Neural progenitor cell (in vitro differentiated cells): Measurements from ENCODE around the gene SLC25A12. TPM values are rescaled to one million over a fixed set of nuclear protein-coding genes. Genes with fewer than 3 reads are reported as not detected.

Experiments
- DNase-seq: peaks from one replicate; pipeline ENCODE4 v3.0.0-alpha.2; 2016; ENCODE audit warnings: low spot score
- H2AFZ ChIP-seq: fragments of 200-600 bp; sonication (generic); replicated peaks from 2 replicates; pipeline ENCODE4 v1.6.1; 2016; ENCODE audit warnings: antibody characterized with exemption
- H3F3A ChIP-seq: fragments of 200-600 bp; sonication (generic); 2 replicates; pipeline ENCODE4 v1.6.1; 2016; ENCODE audit warnings: antibody characterized with exemption, low read depth
- H3K27ac ChIP-seq: fragments of 200-600 bp; sonication (generic); 2 replicates; pipeline ENCODE4 v1.5.1; 2016; ENCODE audit warnings: mild to moderate bottlenecking
- H3K27me3 ChIP-seq: fragments of 200-600 bp; sonication (generic); 2 replicates; pipeline ENCODE4 v1.6.1; 2016; ENCODE audit warnings: mild to moderate bottlenecking, moderate library complexity
- H3K36me3 ChIP-seq: fragments of 200-600 bp; sonication (generic); 2 replicates; pipeline ENCODE4 v1.5.1; 2016
- H3K4me1 ChIP-seq: fragments of 200-600 bp; sonication (generic); 2 replicates; pipeline ENCODE4 v1.6.1; 2016; ENCODE audit warnings: mixed run types
- H3K4me2 ChIP-seq: fragments of 200-600 bp; sonication (generic); 2 replicates; pipeline ENCODE4 v1.6.1; 2016
- H3K4me3 ChIP-seq: fragments of 200-600 bp; sonication (generic); 2 replicates; pipeline ENCODE4 v1.5.1; 2016
- H3K79me2 ChIP-seq: fragments of 200-600 bp; sonication (generic); 2 replicates; pipeline ENCODE4 v1.6.1; 2016; ENCODE audit warnings: low read depth
- H3K9ac ChIP-seq: fragments of 200-600 bp; sonication (generic); 2 replicates; pipeline ENCODE4 v1.6.1; 2016
- H3K9me3 ChIP-seq: fragments of 200-600 bp; sonication (generic); 2 replicates; pipeline ENCODE4 v1.5.1; 2016; ENCODE audit warnings: low read depth
- H4K20me1 ChIP-seq: fragments of 200-600 bp; sonication (generic); 2 replicates; pipeline ENCODE4 v1.6.1; 2016; ENCODE audit warnings: low read depth
- H3K27ac Mint-ChIP-seq: 3 replicates; pipeline ENCODE4 v1.8.0; 2021; ENCODE audit warnings: mixed read lengths
- H3K27me3 Mint-ChIP-seq: 2 replicates; pipeline ENCODE4 v1.8.0; 2022; ENCODE audit warnings: low read depth, mild to moderate bottlenecking, inconsistent platforms, moderate library complexity, mixed read lengths; ENCODE audit not compliant: insufficient read depth
- H3K36me3 Mint-ChIP-seq: 3 replicates; pipeline ENCODE4 v1.8.0; 2021; ENCODE audit warnings: mixed read lengths
- H3K4me1 Mint-ChIP-seq: 3 replicates; pipeline ENCODE4 v1.8.0; 2021; ENCODE audit warnings: mixed read lengths
- H3K4me3 Mint-ChIP-seq: 3 replicates; pipeline ENCODE4 v1.8.0; 2021; ENCODE audit warnings: mild to moderate bottlenecking, moderate library complexity, mixed read lengths
- H3K9me3 Mint-ChIP-seq: 3 replicates; pipeline ENCODE4 v1.8.0; 2020; ENCODE audit warnings: mixed read lengths
- EZH2 ChIP-seq: fragments of 200-600 bp; sonication (generic); IDR thresholded peaks from 2 replicates; pipeline ENCODE4 v1.6.1; 2017; ENCODE audit warnings: antibody characterized with exemption, mild to moderate bottlenecking, moderate library complexity
- EZH2phosphoT487 ChIP-seq: fragments of 200-600 bp; sonication (generic); IDR thresholded peaks from 2 replicates; pipeline ENCODE4 v1.6.1; 2017; ENCODE audit warnings: antibody characterized with exemption
- total RNA-seq: library from RNA; depleted of rRNA; stranded (reverse); fragments of >200 nt; gene quantifications from 2 replicates; pipeline ENCODE4 v1.2.3, GENCODE V29; 2015; ENCODE audit warnings: low replicate concordance
- TF ChIP-seq, protein P1 (sequence below): fragments of 200-600 bp; sonication (generic); IDR thresholded peaks from 2 replicates; pipeline ENCODE4 v1.5.1; 2017; ENCODE audit warnings: antibody characterized with exemption, mild to moderate bottlenecking

SLC25A12 gene
- total RNA-seq, 1 donor from 2014 or later, result 1.4 TPM

DNA sequence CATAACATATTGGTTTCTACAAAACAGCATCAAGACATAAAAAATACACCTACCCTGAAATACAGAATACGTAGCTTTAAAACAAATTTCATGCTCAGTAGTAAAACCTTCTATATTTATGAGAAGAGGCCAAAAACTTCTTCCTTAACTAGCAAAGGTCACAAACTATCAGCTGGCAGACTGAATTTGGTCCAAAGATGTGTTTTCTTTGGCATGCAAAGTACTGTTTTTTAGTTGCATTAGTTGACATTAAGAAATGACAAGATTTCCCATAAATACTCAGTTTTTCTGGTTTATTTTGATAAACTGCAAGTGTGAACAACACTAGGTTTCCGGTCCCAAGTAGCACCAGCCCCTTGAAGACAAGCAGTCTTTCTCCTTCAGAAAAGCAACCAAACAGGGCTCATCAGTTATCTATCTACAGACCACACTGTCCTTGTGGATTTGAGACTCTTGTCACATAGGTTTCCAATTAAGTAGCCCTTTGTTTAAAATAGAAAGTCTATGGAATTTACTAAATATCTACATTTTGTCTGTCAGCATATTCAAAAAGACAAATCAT, 35.6 kb downstream of the SLC25A12 start:
- Mint-ChIP-seq H3K9me3 (no peaks in the 10 kb centered on the region), H3K27me3 (peaks cover 4% of the 10 kb centered on the region), H3K36me3 (peaks cover 9% of the 10 kb centered on the region), H3K4me3 (no peak overlapping the region), H3K4me1 (no peaks in the 10 kb centered on the region), H3K27ac (no peak overlapping the region)
- TF ChIP-seq EZH2, result no peak
- no peak for TF ChIP-seq EZH2phosphoT487
- TF ChIP-seq, protein P1, sequence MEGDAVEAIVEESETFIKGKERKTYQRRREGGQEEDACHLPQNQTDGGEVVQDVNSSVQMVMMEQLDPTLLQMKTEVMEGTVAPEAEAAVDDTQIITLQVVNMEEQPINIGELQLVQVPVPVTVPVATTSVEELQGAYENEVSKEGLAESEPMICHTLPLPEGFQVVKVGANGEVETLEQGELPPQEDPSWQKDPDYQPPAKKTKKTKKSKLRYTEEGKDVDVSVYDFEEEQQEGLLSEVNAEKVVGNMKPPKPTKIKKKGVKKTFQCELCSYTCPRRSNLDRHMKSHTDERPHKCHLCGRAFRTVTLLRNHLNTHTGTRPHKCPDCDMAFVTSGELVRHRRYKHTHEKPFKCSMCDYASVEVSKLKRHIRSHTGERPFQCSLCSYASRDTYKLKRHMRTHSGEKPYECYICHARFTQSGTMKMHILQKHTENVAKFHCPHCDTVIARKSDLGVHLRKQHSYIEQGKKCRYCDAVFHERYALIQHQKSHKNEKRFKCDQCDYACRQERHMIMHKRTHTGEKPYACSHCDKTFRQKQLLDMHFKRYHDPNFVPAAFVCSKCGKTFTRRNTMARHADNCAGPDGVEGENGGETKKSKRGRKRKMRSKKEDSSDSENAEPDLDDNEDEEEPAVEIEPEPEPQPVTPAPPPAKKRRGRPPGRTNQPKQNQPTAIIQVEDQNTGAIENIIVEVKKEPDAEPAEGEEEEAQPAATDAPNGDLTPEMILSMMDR, result no peak
- H3K9ac ChIP-seq, result no peak overlapping the region
- H2AFZ ChIP-seq, result no peak overlapping the region
- H3K4me1 ChIP-seq, result no peaks in the 10 kb centered on the region
- H3F3A ChIP-seq, result no peaks in the 10 kb centered on the region
- H4K20me1 ChIP-seq, result no peaks in the 10 kb centered on the region
- no peak overlapping the region for H3K4me2 ChIP-seq
- H3K27ac ChIP-seq, result no peak overlapping the region
- H3K4me3 ChIP-seq, result no peak overlapping the region
- H3K9me3 ChIP-seq, result no peaks in the 10 kb centered on the region
- no peak for DNase-seq
- no peaks in the 10 kb centered on the region for H3K27me3 ChIP-seq
- no peaks in the 10 kb centered on the region for H3K36me3 ChIP-seq
- H3K79me2 ChIP-seq, result no peaks in the 10 kb centered on the region

DNA sequence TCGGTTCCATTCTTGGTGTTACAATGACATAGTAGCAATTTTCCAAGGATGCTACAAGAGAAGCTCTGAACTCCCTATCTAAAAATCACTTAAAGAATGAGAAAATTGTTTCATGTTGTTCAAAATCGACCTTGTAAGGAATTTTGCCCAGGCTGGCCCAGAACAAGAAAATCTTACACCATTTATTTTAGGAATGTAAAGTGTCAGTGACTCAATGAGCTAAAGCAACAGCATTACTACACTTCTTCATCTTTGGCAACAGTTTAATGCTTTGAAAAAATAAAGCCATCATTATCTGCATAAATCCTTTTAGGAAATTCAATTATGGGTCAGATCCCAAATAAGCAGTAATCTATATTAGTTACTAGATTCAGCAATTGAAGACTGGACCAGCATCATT, 38.6 kb downstream of the SLC25A12 start:
- TF ChIP-seq EZH2, result no peak
- no peak for TF ChIP-seq EZH2phosphoT487
- TF ChIP-seq, protein P1, result no peak
- Mint-ChIP-seq H3K36me3 (peaks cover 12% of the 10 kb centered on the region), H3K27me3 (no peaks in the 10 kb centered on the region), H3K27ac (no peak overlapping the region), H3K4me1 (no peaks in the 10 kb centered on the region), H3K4me3 (no peak overlapping the region), H3K9me3 (no peaks in the 10 kb centered on the region)
- Histone ChIP-seq H3K4me3 (no peak overlapping the region), H3K27me3 (no peaks in the 10 kb centered on the region), H3K9ac (no peak overlapping the region), H4K20me1 (no peaks in the 10 kb centered on the region), H2AFZ (no peak overlapping the region), H3K9me3 (no peaks in the 10 kb centered on the region), H3K36me3 (no peaks in the 10 kb centered on the region), H3K27ac (no peak overlapping the region), H3K4me1 (no peaks in the 10 kb centered on the region), H3F3A (no peaks in the 10 kb centered on the region), H3K79me2 (no peaks in the 10 kb centered on the region), H3K4me2 (no peak overlapping the region)
- no peak for DNase-seq

DNA sequence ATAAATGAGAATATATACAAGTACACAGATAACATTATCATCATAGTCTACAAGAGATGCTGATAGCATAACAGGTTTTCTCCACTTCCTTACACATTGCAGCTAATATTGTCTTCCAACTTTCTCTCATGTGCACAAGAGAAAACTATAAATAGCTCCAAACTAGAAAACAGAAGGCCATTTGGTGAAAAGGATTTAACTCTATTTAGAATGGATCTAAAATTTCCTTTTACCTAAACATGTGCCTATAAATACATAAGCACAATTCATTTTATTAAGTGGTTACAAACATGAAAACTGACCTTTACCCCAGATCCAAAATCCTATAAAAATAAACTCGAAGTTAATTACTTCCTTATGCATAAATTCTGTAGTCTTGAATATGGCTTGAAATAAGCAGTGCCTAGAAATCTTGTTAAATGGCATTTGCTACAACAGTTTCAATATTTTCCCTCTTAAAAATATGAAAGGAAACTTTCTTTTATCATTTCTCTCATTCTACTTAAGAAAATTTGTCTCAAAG, 41.6 kb downstream of the SLC25A12 start:
- no peak overlapping the region for H3K9ac ChIP-seq
- no peak for TF ChIP-seq EZH2phosphoT487
- TF ChIP-seq, protein P1, result no peak
- TF ChIP-seq EZH2, result no peak
- no peaks in the 10 kb centered on the region for H3K9me3 ChIP-seq
- H4K20me1 ChIP-seq, result no peaks in the 10 kb centered on the region
- Mint-ChIP-seq H3K9me3 (no peaks in the 10 kb centered on the region), H3K4me1 (peaks cover 6% of the 10 kb centered on the region), H3K4me3 (no peak overlapping the region), H3K27me3 (no peaks in the 10 kb centered on the region), H3K27ac (no peak overlapping the region), H3K36me3 (peaks cover 14% of the 10 kb centered on the region)
- no peaks in the 10 kb centered on the region for H3F3A ChIP-seq
- H3K27ac ChIP-seq, result no peak overlapping the region
- H3K4me1 ChIP-seq, result peaks cover 5% of the 10 kb centered on the region
- no peaks in the 10 kb centered on the region for H3K36me3 ChIP-seq
- H3K4me2 ChIP-seq, result no peak overlapping the region
- H3K4me3 ChIP-seq, result no peak overlapping the region
- H2AFZ ChIP-seq, result no peak overlapping the region
- no peaks in the 10 kb centered on the region for H3K79me2 ChIP-seq
- no peaks in the 10 kb centered on the region for H3K27me3 ChIP-seq
- no peak for DNase-seq
